Transverse colon (tissue), 3 donors: ENCODE data around the gene SH3RF1.

Experiments
- CTCF ChIP-seq, 5 experiments: fragments of 200-600 bp in 3 of 5; fragments of 450-650 bp in 2 of 5; sonication (generic) in 3 of 5; IDR thresholded peaks; 1 replicate in 2 of 5; 2 replicates in 3 of 5; pipeline ENCODE4 v1.5.1; 2016 to 2017; ENCODE audit warnings: antibody characterized with exemption in 5 of 5, inconsistent platforms in 3 of 5, mild to moderate bottlenecking in 2 of 5, moderate library complexity in 1 of 5
- EP300 ChIP-seq: sonication (generic); formaldehyde crosslinking; IDR thresholded peaks from one replicate; pipeline ENCODE4 v1.6.1; 2017; ENCODE audit warnings: antibody characterized with exemption, low read depth
- POLR2A ChIP-seq: fragments of 450-650 bp; IDR thresholded peaks from one replicate; pipeline ENCODE4 v1.6.1; 2016; ENCODE audit warnings: antibody characterized with exemption, mild to moderate bottlenecking, moderate library complexity

DNA sequence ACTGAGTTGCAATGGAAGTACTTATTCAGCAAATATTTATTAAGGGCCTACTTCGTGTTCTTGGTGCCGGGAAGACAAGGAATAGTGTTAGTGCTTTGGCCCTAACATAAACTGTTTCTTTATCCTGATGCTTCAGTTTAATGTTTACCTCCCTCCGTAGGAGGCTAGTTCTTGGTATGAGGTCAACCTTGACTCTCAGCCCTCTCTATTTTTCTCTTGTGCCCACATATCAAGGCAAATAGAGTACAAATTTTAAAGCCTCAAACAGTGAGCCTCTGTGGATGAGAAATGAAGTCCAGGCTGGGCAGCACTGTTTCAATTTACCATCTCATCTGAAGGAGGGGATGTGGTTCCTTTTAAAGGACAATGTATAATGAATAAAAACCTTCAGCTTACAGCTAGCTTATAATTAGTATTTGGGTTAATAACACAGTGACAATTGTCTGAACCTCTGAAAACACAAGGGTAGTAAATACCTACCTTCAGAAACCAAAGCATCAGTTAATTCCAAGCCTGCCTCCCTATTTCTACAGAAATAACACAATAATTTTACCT is 68.5 kb downstream of the SH3RF1 start:
- TF ChIP-seq POLR2A (no peak), CTCF (IDR thresholded peaks at IDR 0.05) (no peak), EP300 (no peak)
